GM06990 (cell line): Measurements from ENCODE around the gene MAGI1.

Experiments used
- DNase-seq: peaks from one replicate; pipeline ENCODE4 v3.0.0-alpha.2; 2011; ENCODE audit not compliant: insufficient read length; ENCODE audit errors: extremely low read depth
- H3K27me3 ChIP-seq: replicated peaks from 2 replicates; pipeline ENCODE4 v1.6.0; 2011; ENCODE audit warnings: low read length; ENCODE audit not compliant: control insufficient read depth, insufficient read depth
- H3K36me3 ChIP-seq: 2 replicates; pipeline ENCODE4 v1.5.1; 2011; ENCODE audit warnings: low read length; ENCODE audit not compliant: control insufficient read depth, insufficient read depth
- H3K4me3 ChIP-seq: replicated peaks from 2 replicates; pipeline ENCODE4 v1.5.1; 2011; ENCODE audit warnings: low read depth, mild to moderate bottlenecking, control low read depth, low read length
- CTCF ChIP-seq: IDR thresholded peaks from 2 replicates; pipeline ENCODE4 v1.5.1; 2011; ENCODE audit warnings: low read length, control low read depth, mild to moderate bottlenecking, inconsistent platforms; ENCODE audit not compliant: insufficient read depth, poor library complexity, severe bottlenecking

Gene MAGI1

GRCh38 chr3:65953881-65954733, 84.6 kb downstream of the MAGI1 start:
- Histone ChIP-seq H3K4me3 (no peak overlapping the region), H3K36me3 (no peaks in the 10 kb centered on the region), H3K27me3 (no peaks in the 10 kb centered on the region; the same call in 1 of the 2 replicates)
- TF ChIP-seq CTCF, result no peak
- DNase-seq, result no peak

- DNase-seq, result no peak
- no peak overlapping the region for H3K4me3 ChIP-seq
These were observed 85.4 kb downstream of the MAGI1 start for GRCh38 chr3:65953301-65953812.

GRCh38 chr3:65952842-65953241, 85.9 kb downstream of the MAGI1 start:
- no peak for DNase-seq
- Histone ChIP-seq H3K4me3 (no peak overlapping the region), H3K36me3 (no peaks in the 10 kb centered on the region), H3K27me3 (no peaks in the 10 kb centered on the region; the same call in 1 of the 2 replicates)
- TF ChIP-seq CTCF, result no peak

More at GRCh38 chr3:65953301-65953812, 85.4 kb downstream of the MAGI1 start:
- no peaks in the 10 kb centered on the region; the same call in 1 of the 2 replicates for H3K27me3 ChIP-seq
- H3K36me3 ChIP-seq, result no peaks in the 10 kb centered on the region
- TF ChIP-seq CTCF, result no peak

GRCh38 chr3:65951836-65952505, 86.7 kb downstream of the MAGI1 start:
- Histone ChIP-seq H3K4me3 (no peak overlapping the region), H3K36me3 (no peaks in the 10 kb centered on the region), H3K27me3 (no peaks in the 10 kb centered on the region; the same call in 1 of the 2 replicates)
- no peak for DNase-seq
- no peak for TF ChIP-seq CTCF

- Histone ChIP-seq H3K4me3 (no peak overlapping the region), H3K27me3 (no peaks in the 10 kb centered on the region; the same call in 1 of the 2 replicates), H3K36me3 (no peaks in the 10 kb centered on the region)
- no peak for DNase-seq
- TF ChIP-seq CTCF, result no peak
These were observed 88.1 kb downstream of the MAGI1 start for GRCh38 chr3:65950340-65951326.
